Right ventricle myocardium inferior (tissue), 1 donor: ENCODE measurements around the gene PRODH2. TPM values are rescaled to one million over a fixed set of nuclear protein-coding genes. Genes with fewer than 3 reads are reported as not detected.

Source experiments
- ATAC-seq: fragments of 200-7000 bp; cut with Tn5 transposase; one replicate; pipeline ENCODE4 v1.9.1; 2020; ENCODE audit warnings: mild to moderate bottlenecking, moderate library complexity
- DNase-seq: peaks from one replicate; pipeline ENCODE4 v3.0.0; 2021; ENCODE audit errors: missing footprints
- intact Hi-C: fragments of 100-400 bp; cut with DNase I; formaldehyde crosslinking; loops from one replicate; pipeline ENCODE4 v1.11.0; 2022
- total RNA-seq: library from RNA; stranded (reverse); fragmentation: NEBNext Ultra II Directional; extraction: Animal tissue kit (Norgen Biotek cat#: 25700); gene quantifications from one replicate; pipeline ENCODE4 v1.2.1, GENCODE V29; 2021
- donor health status: DM: no; HTN: yes; CAD: no; lungs with severe emphysema.

PRODH2 gene
- total RNA-seq, 1 donor from 2014 or later, result not detected

GRCh38 chr19:35786299-35787160 is 26.1 kb downstream of the PRODH2 start:
- no peak for DNase-seq
- ATAC-seq, result no peak
- intact Hi-C loops, result no loop called here

GRCh38 chr19:35785339-35785627 is 27.4 kb downstream of the PRODH2 start:
- intact Hi-C loops, result no loop called here
- DNase-seq (no peak), ATAC-seq (no peak)

GRCh38 chr19:35784503-35785338 is 27.9 kb downstream of the PRODH2 start:
- DNase-seq (no peak), ATAC-seq (no peak)
- intact Hi-C loops, result no loop called here

- ATAC-seq (no peak), DNase-seq (no peak)
- intact Hi-C loops, result no loop called here
Observed at GRCh38 chr19:35783469-35784434, 28.9 kb downstream of the PRODH2 start.

- no peak for DNase-seq
- intact Hi-C loops, result no loop called here
- ATAC-seq, result no peak
Observed at GRCh38 chr19:35782589-35782988, 30.1 kb downstream of the PRODH2 start.

- intact Hi-C loops, result no loop called here
- ATAC-seq, result no peak
- no peak for DNase-seq
Observed at GRCh38 chr19:35781650-35782049, 31.0 kb downstream of the PRODH2 start.

- intact Hi-C loops, result no loop called here
- no peak for ATAC-seq
- no peak for DNase-seq
Observed at GRCh38 chr19:35780717-35781116, 31.9 kb downstream of the PRODH2 start.

GRCh38 chr19:35780058-35780457 is 32.6 kb downstream of the PRODH2 start:
- intact Hi-C loops, result no loop called here
- DNase-seq, result no peak
- ATAC-seq, result no peak

- ATAC-seq (no peak), DNase-seq (no peak)
- intact Hi-C loops, result no loop called here
Observed at GRCh38 chr19:35779033-35779432, 33.6 kb downstream of the PRODH2 start.

GRCh38 chr19:35777961-35778360 is 34.7 kb downstream of the PRODH2 start:
- ATAC-seq (no peak), DNase-seq (no peak)
- intact Hi-C loops, result no loop called here

- intact Hi-C loops, result no loop called here
- DNase-seq (no peak), ATAC-seq (no peak)
Observed at GRCh38 chr19:35777086-35777841, 35.4 kb downstream of the PRODH2 start.

- intact Hi-C loops, result no loop called here
- DNase-seq (no peak), ATAC-seq (no peak)
Observed at GRCh38 chr19:35776102-35776788, 36.4 kb downstream of the PRODH2 start.

- ATAC-seq (peak; percentile 99), DNase-seq (peak; percentile 100)
- intact Hi-C loops, result no loop called here
Observed at GRCh38 chr19:35775298-35776101, 37.1 kb downstream of the PRODH2 start, which contains the start of gene ARHGAP33. TSS of gene ARHGAP33 (plus strand) at chr19:35775564. CDS start at chr19:35775659, 95 bp downstream.

GRCh38 chr19:35775046-35775297 is 37.7 kb downstream of the PRODH2 start:
- no peak for ATAC-seq
- intact Hi-C loops, result no loop called here

GRCh38 chr19:35774274-35775045 is 38.2 kb downstream of the PRODH2 start:
- intact Hi-C loops, result no loop called here
- ATAC-seq, result no peak
- peak; percentile 42 for DNase-seq

More at GRCh38 chr19:35775046-35775297, 37.7 kb downstream of the PRODH2 start:
- no peak for DNase-seq

GRCh38 chr19:35773020-35773806 is 39.4 kb downstream of the PRODH2 start:
- intact Hi-C loops, result no loop called here
- ATAC-seq (no peak), DNase-seq (peak; percentile 39)
